WTC11 (cell line): ENCODE data around the gene BRICD5. TPM values are rescaled to one million over a fixed set of nuclear protein-coding genes. Genes with fewer than 3 reads are reported as not detected.

Experiments used
- ATAC-seq: fragments of 200-7000 bp; cut with Tn5 transposase; 2 replicates; pipeline ENCODE4 v1.10.0; 2021; ENCODE audit warnings: mild to moderate bottlenecking, moderate library complexity
- CTCF ChIA-PET: fragments of 300-600 bp; sonication (Branson Sonifier 250); formaldehyde crosslinking; loops from one replicate; lab custom pipeline; 2021; ENCODE audit warnings: antibody characterized with exemption; lab: Charles Lee
- POLR2A ChIA-PET: fragments of 350-600 bp; sonication (Branson Sonifier 250); formaldehyde crosslinking; loops from one replicate; lab custom pipeline; 2021; ENCODE audit warnings: antibody characterized with exemption; lab: Charles Lee
- DNase-seq: peaks from one replicate; pipeline ENCODE4 v3.0.0; 2021; ENCODE audit warnings: low spot score
- H3K27ac Mint-ChIP-seq: 2 replicates; pipeline ENCODE4 v1.8.0; 2021; ENCODE audit warnings: mixed read lengths
- H3K27me3 Mint-ChIP-seq: 2 replicates; pipeline ENCODE4 v1.8.0; 2021; ENCODE audit warnings: low read depth, mild to moderate bottlenecking, moderate library complexity, mixed read lengths
- H3K36me3 Mint-ChIP-seq: 2 replicates; pipeline ENCODE4 v1.8.0; 2021; ENCODE audit warnings: mixed read lengths
- H3K4me1 Mint-ChIP-seq: 2 replicates; pipeline ENCODE4 v1.8.0; 2022; ENCODE audit warnings: mixed read lengths
- H3K4me3 Mint-ChIP-seq: 2 replicates; pipeline ENCODE4 v1.8.0; 2021; ENCODE audit warnings: mild to moderate bottlenecking, moderate library complexity, mixed read lengths
- H3K9me3 Mint-ChIP-seq: 2 replicates; pipeline ENCODE4 v1.8.0; 2021; ENCODE audit warnings: mixed read lengths
- CREB1 ChIP-seq: sonication (generic); formaldehyde crosslinking; IDR thresholded peaks from 2 replicates; pipeline ENCODE4 v1.8.0; 2023; ENCODE audit warnings: mild to moderate bottlenecking, missing genetic modification reagents
- ELF4 ChIP-seq: sonication (generic); formaldehyde crosslinking; IDR thresholded peaks from 2 replicates; pipeline ENCODE4 v1.8.1; 2022; ENCODE audit warnings: low read depth, mild to moderate bottlenecking, moderate library complexity, missing genetic modification reagents
- ETV6 ChIP-seq: sonication (generic); formaldehyde crosslinking; IDR thresholded peaks from 2 replicates; pipeline ENCODE4 v1.8.1; 2022; ENCODE audit warnings: mild to moderate bottlenecking, missing genetic modification reagents
- FOXJ3 ChIP-seq: sonication (generic); formaldehyde crosslinking; IDR thresholded peaks from 2 replicates; pipeline ENCODE4 v1.9.0; 2021; ENCODE audit warnings: missing genetic modification reagents, mild to moderate bottlenecking, borderline replicate concordance
- FOXK1 ChIP-seq: sonication (generic); formaldehyde crosslinking; IDR thresholded peaks from 2 replicates; pipeline ENCODE4 v1.8.0; 2022; ENCODE audit warnings: mild to moderate bottlenecking, moderate library complexity, missing genetic modification reagents
- HMGA2 ChIP-seq: fragments of 250-450 bp; sonication (Bioruptor Pico); IDR thresholded peaks from 2 replicates; pipeline ENCODE4 v1.4.0; 2021; ENCODE audit warnings: mild to moderate bottlenecking, moderate library complexity
- NFATC4 ChIP-seq: fragments of 250-450 bp; sonication (Bioruptor Pico); IDR thresholded peaks from 2 replicates; pipeline ENCODE4 v1.9.0; 2021; ENCODE audit warnings: mild to moderate bottlenecking
- NFE2L1 ChIP-seq: sonication (generic); formaldehyde crosslinking; IDR thresholded peaks from 2 replicates; pipeline ENCODE4 v1.8.1; 2023; ENCODE audit warnings: missing genetic modification reagents
- NFYB ChIP-seq: sonication (generic); formaldehyde crosslinking; conservative IDR thresholded peaks from 2 replicates; pipeline ENCODE4 v1.8.0; 2022; ENCODE audit warnings: low read depth, missing genetic modification reagents
- PRRX2 ChIP-seq: fragments of 250-450 bp; sonication (Bioruptor Pico); IDR thresholded peaks from 2 replicates; pipeline ENCODE4 v1.8.0; 2021; ENCODE audit warnings: mild to moderate bottlenecking
- RORB ChIP-seq: fragments of 250-450 bp; sonication (Bioruptor Pico); IDR thresholded peaks from 2 replicates; pipeline ENCODE4 v1.9.0; 2021; ENCODE audit warnings: mild to moderate bottlenecking
- SOX15 ChIP-seq: fragments of 250-450 bp; sonication (Bioruptor Pico); IDR thresholded peaks from 2 replicates; pipeline ENCODE4 v1.9.0; 2021; ENCODE audit warnings: mild to moderate bottlenecking
- ZBTB21 ChIP-seq: sonication (generic); formaldehyde crosslinking; IDR thresholded peaks from 2 replicates; pipeline ENCODE4 v1.8.1; 2023; ENCODE audit warnings: mild to moderate bottlenecking, missing genetic modification reagents, borderline replicate concordance
- ZNF416 ChIP-seq: fragments of 250-450 bp; sonication (Bioruptor Pico); IDR thresholded peaks from 2 replicates; pipeline ENCODE4 v1.9.0; 2021; ENCODE audit warnings: mild to moderate bottlenecking, inconsistent platforms
- total RNA-seq: library from RNA; stranded (reverse); gene quantifications from 3 replicates; pipeline ENCODE4 v1.2.3, GENCODE V29; 2021
- TF ChIP-seq, protein P1 (sequence below): sonication (generic); formaldehyde crosslinking; conservative IDR thresholded peaks from 2 replicates; pipeline ENCODE4 v1.8.1; 2022; ENCODE audit warnings: mild to moderate bottlenecking, missing genetic modification reagents
- TF ChIP-seq, protein P2 (sequence below): sonication (generic); formaldehyde crosslinking; IDR thresholded peaks from 2 replicates; pipeline ENCODE4 v1.8.1; 2023; ENCODE audit warnings: mild to moderate bottlenecking, missing genetic modification reagents
- TF ChIP-seq, protein P3 (sequence below): sonication (generic); formaldehyde crosslinking; IDR thresholded peaks from 2 replicates; pipeline ENCODE4 v1.8.0; 2022; ENCODE audit warnings: mild to moderate bottlenecking, missing genetic modification reagents
- TF ChIP-seq, protein P4 (sequence below): sonication (generic); formaldehyde crosslinking; IDR thresholded peaks from 2 replicates; pipeline ENCODE4 v1.8.1; 2022; ENCODE audit warnings: low read depth, mild to moderate bottlenecking, moderate library complexity, missing genetic modification reagents, borderline replicate concordance
- TF ChIP-seq, protein P5 (sequence below): sonication (generic); formaldehyde crosslinking; conservative IDR thresholded peaks from 2 replicates; pipeline ENCODE4 v1.8.1; 2023; ENCODE audit warnings: mild to moderate bottlenecking, low read depth, missing genetic modification reagents, moderate library complexity
- TF ChIP-seq, protein P6 (sequence below): fragments of 250-450 bp; sonication (Bioruptor Pico); conservative IDR thresholded peaks from 2 replicates; pipeline ENCODE4 v1.9.0; 2021; ENCODE audit warnings: mild to moderate bottlenecking
- TF ChIP-seq, protein P7 (sequence below): sonication (generic); formaldehyde crosslinking; IDR thresholded peaks from 2 replicates; pipeline ENCODE4 v1.8.0; 2023; ENCODE audit warnings: mild to moderate bottlenecking, missing genetic modification reagents

Gene BRICD5
- total RNA-seq, 1 experiment from 2014 or later = 13.6 TPM

DNA sequence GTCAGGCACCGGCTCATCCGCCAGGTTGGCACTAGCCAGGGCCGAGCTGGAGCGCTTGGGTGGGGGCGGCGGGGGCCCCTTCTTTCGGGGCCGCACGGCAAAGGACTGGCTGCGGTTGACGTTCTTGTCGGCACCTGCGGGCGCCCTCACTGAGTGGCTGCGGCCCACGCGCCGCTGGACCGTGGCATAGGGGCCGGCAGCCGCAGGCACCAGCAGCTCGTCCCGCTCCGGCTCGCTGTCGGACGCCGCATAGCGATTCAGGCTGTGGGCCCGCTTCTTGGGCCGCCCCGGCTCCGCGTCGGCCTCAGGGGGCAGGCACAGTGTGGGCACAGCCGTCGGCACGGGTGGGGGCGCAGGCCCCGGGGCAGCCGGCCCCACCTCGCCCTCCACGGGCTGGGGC is 30.2 kb downstream of the BRICD5 start (continued):
- no peak for TF ChIP-seq NFYB (CRISPR knock-in tag)
- TF ChIP-seq, protein P1, sequence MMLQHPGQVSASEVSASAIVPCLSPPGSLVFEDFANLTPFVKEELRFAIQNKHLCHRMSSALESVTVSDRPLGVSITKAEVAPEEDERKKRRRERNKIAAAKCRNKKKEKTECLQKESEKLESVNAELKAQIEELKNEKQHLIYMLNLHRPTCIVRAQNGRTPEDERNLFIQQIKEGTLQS = no peak
- TF ChIP-seq ZBTB21 (CRISPR knock-in tag) = no peak
- no peak for TF ChIP-seq SOX15 (CRISPR knock-in tag)
- TF ChIP-seq, all 79 proteins: peak for 0

DNA sequence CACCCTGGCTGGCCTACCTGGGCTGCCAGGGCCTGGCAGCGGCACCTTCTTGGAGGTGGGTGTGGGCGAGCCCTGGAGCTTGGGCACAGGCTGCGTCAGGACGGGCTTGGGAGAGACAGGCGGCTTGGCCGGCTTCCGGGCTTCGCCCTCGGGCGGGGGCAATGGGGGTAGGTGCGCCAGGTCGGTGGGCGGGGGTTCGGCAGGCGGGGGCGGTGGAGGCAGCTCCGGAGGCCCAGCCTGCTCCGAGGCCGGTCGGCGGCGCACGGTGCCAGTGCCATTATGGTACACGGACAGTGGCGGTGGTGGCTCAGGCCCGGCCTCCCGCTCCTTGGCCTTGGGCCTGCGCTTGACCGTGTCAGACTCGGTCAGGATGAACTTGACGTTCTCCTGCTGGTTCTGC is 31.1 kb downstream of the BRICD5 start:
- CTCF ChIA-PET = no interaction called here
- ATAC-seq = no peak
- 0 out of 2 replicates have a peak, but pooled peaks cover 3% of the 10 kb centered on the region for H3K4me1 Mint-ChIP-seq
- H3K9me3 Mint-ChIP-seq = no peaks in the 10 kb centered on the region
- TF ChIP-seq HMGA2 (CRISPR knock-in tag) = no peak
- TF ChIP-seq ZNF416 (CRISPR knock-in tag) = no peak
- TF ChIP-seq FOXJ3 (CRISPR knock-in tag) = no peak
- TF ChIP-seq PRRX2 (CRISPR knock-in tag) = no peak
- no peak for TF ChIP-seq NFATC4 (CRISPR knock-in tag)
- TF ChIP-seq, protein P2, sequence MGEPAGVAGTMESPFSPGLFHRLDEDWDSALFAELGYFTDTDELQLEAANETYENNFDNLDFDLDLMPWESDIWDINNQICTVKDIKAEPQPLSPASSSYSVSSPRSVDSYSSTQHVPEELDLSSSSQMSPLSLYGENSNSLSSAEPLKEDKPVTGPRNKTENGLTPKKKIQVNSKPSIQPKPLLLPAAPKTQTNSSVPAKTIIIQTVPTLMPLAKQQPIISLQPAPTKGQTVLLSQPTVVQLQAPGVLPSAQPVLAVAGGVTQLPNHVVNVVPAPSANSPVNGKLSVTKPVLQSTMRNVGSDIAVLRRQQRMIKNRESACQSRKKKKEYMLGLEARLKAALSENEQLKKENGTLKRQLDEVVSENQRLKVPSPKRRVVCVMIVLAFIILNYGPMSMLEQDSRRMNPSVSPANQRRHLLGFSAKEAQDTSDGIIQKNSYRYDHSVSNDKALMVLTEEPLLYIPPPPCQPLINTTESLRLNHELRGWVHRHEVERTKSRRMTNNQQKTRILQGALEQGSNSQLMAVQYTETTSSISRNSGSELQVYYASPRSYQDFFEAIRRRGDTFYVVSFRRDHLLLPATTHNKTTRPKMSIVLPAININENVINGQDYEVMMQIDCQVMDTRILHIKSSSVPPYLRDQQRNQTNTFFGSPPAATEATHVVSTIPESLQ (CRISPR knock-in tag) = no peak
- TF ChIP-seq NFE2L1 (CRISPR knock-in tag) = no peak
- TF ChIP-seq, protein P3, sequence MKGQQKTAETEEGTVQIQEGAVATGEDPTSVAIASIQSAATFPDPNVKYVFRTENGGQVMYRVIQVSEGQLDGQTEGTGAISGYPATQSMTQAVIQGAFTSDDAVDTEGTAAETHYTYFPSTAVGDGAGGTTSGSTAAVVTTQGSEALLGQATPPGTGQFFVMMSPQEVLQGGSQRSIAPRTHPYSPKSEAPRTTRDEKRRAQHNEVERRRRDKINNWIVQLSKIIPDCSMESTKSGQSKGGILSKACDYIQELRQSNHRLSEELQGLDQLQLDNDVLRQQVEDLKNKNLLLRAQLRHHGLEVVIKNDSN = no peak
- no peak for TF ChIP-seq RORB (CRISPR knock-in tag)
- TF ChIP-seq SOX15 (CRISPR knock-in tag) = no peak
- TF ChIP-seq, protein P4, sequence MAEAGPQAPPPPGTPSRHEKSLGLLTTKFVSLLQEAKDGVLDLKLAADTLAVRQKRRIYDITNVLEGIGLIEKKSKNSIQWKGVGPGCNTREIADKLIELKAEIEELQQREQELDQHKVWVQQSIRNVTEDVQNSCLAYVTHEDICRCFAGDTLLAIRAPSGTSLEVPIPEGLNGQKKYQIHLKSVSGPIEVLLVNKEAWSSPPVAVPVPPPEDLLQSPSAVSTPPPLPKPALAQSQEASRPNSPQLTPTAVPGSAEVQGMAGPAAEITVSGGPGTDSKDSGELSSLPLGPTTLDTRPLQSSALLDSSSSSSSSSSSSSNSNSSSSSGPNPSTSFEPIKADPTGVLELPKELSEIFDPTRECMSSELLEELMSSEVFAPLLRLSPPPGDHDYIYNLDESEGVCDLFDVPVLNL = no peak
- TF ChIP-seq ELF4 (CRISPR knock-in tag) = no peak
- TF ChIP-seq ETV6 (CRISPR knock-in tag) = no peak
- TF ChIP-seq, protein P5, sequence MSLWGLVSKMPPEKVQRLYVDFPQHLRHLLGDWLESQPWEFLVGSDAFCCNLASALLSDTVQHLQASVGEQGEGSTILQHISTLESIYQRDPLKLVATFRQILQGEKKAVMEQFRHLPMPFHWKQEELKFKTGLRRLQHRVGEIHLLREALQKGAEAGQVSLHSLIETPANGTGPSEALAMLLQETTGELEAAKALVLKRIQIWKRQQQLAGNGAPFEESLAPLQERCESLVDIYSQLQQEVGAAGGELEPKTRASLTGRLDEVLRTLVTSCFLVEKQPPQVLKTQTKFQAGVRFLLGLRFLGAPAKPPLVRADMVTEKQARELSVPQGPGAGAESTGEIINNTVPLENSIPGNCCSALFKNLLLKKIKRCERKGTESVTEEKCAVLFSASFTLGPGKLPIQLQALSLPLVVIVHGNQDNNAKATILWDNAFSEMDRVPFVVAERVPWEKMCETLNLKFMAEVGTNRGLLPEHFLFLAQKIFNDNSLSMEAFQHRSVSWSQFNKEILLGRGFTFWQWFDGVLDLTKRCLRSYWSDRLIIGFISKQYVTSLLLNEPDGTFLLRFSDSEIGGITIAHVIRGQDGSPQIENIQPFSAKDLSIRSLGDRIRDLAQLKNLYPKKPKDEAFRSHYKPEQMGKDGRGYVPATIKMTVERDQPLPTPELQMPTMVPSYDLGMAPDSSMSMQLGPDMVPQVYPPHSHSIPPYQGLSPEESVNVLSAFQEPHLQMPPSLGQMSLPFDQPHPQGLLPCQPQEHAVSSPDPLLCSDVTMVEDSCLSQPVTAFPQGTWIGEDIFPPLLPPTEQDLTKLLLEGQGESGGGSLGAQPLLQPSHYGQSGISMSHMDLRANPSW (CRISPR knock-in tag) = no peak
- H3K27me3 Mint-ChIP-seq = no peaks in the 10 kb centered on the region
- H3K36me3 Mint-ChIP-seq = peaks cover 6% of the 10 kb centered on the region
- no peak overlapping the region for H3K27ac Mint-ChIP-seq
- no peak for DNase-seq
- POLR2A ChIA-PET = no interaction called here
- no peak overlapping the region for H3K4me3 Mint-ChIP-seq

DNA sequence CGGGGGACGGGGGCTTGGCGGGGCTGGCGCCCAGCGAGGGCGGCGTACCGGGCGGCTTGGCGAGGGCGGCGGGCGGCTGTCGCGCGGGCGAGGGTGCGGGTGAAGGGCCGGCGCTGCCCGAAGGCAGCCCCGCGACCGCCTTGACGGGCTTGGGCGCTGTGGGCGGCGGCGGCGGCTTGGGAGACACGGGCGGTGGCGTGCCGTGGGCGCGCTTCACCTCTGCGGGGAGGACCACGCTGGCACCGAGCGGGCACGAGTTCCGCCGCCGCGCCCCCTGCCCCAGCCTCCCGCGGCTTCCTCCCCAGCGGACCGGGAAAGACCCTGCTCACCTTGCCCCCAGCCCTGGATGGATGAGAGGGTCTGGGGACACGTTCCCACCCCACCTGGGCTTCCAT is 31.6 kb downstream of the BRICD5 start:
- H3K27ac Mint-ChIP-seq = no peak overlapping the region
- H3K9me3 Mint-ChIP-seq = no peaks in the 10 kb centered on the region
- no peaks in the 10 kb centered on the region for H3K27me3 Mint-ChIP-seq
- peaks cover 10% of the 10 kb centered on the region for H3K36me3 Mint-ChIP-seq
- DNase-seq = no peak
- ATAC-seq = peak; percentile 1
- H3K4me1 Mint-ChIP-seq = 0 out of 2 replicates have a peak, but pooled peaks cover 3% of the 10 kb centered on the region
- no peak overlapping the region for H3K4me3 Mint-ChIP-seq
- ChIA-PET CTCF (no interaction called here), POLR2A (no interaction called here)
- TF ChIP-seq, protein P6, sequence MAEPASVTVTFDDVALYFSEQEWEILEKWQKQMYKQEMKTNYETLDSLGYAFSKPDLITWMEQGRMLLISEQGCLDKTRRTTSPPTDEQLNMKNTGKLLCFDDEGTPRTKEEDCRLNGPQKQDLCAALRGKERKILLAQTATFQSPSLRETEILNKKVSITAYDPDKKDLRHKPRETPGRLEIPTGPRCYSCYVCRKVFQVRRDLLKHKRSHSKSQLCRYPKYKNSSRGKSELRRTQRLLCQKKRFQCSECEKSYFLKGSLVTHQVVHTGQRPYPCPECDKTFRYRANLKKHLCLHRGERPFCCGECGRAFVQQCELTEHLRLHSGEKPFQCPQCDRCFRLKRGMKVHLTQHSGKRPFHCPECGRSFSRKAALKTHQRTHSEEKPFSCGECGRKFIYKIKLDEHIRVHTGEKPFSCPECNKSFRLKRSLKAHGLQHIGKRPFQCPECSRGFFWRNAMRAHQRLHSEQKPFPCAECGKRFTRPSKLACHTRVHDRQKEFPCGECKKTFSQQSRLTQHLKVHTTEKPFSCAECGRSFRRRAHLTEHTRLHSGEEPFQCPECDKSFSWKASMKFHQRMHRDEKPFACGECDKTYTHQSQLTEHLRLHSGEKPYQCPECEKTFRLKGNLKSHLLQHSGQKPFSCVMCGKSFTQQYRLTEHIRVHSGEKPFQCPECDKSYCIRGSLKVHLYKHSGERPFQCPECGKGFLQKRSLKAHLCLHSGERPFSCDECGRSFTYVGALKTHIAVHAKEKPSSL = no peak
- TF ChIP-seq CREB1 (CRISPR knock-in tag) (no peak), FOXK1 (no peak)
- TF ChIP-seq, protein P4 = 0 out of 2 replicates have a peak, but pooled peaks have one; percentile 12
- TF ChIP-seq, protein P7, sequence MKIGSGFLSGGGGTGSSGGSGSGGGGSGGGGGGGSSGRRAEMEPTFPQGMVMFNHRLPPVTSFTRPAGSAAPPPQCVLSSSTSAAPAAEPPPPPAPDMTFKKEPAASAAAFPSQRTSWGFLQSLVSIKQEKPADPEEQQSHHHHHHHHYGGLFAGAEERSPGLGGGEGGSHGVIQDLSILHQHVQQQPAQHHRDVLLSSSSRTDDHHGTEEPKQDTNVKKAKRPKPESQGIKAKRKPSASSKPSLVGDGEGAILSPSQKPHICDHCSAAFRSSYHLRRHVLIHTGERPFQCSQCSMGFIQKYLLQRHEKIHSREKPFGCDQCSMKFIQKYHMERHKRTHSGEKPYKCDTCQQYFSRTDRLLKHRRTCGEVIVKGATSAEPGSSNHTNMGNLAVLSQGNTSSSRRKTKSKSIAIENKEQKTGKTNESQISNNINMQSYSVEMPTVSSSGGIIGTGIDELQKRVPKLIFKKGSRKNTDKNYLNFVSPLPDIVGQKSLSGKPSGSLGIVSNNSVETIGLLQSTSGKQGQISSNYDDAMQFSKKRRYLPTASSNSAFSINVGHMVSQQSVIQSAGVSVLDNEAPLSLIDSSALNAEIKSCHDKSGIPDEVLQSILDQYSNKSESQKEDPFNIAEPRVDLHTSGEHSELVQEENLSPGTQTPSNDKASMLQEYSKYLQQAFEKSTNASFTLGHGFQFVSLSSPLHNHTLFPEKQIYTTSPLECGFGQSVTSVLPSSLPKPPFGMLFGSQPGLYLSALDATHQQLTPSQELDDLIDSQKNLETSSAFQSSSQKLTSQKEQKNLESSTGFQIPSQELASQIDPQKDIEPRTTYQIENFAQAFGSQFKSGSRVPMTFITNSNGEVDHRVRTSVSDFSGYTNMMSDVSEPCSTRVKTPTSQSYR = no peak
